ENCODE results near the gene HMCN1.

DNA sequence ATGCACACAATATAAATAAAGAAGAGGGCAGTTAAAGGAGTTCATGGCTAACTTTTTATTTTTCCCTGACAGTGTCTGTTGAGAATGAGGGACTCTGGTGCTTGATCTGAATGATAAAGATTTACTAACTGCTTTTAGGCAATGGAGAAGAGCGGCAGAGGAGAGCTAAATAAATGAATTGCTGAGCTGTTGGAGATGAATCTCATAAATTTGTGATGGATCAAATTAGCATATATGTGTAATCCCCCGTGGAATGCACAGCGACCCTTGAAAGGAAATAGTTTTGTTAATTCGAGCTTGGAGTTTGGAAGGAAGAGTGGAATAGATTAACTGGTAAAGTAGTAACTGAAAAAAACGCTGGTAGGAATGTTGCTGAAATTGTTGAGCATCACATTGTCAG, 40.2 kb downstream of the HMCN1 start:
- TF ChIP-seq, protein P1, sequence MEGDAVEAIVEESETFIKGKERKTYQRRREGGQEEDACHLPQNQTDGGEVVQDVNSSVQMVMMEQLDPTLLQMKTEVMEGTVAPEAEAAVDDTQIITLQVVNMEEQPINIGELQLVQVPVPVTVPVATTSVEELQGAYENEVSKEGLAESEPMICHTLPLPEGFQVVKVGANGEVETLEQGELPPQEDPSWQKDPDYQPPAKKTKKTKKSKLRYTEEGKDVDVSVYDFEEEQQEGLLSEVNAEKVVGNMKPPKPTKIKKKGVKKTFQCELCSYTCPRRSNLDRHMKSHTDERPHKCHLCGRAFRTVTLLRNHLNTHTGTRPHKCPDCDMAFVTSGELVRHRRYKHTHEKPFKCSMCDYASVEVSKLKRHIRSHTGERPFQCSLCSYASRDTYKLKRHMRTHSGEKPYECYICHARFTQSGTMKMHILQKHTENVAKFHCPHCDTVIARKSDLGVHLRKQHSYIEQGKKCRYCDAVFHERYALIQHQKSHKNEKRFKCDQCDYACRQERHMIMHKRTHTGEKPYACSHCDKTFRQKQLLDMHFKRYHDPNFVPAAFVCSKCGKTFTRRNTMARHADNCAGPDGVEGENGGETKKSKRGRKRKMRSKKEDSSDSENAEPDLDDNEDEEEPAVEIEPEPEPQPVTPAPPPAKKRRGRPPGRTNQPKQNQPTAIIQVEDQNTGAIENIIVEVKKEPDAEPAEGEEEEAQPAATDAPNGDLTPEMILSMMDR (IDR thresholded peaks at IDR 0.05) = no peak
- TF ChIP-seq EP300 (IDR thresholded peaks at IDR 0.05) (no peak), POLR2A (IDR thresholded peaks at IDR 0.05) (no peak), POLR2AphosphoS5 (IDR thresholded peaks at IDR 0.05) (no peak)

Measured in stomach (tissue), 4 donors.